ENCODE data around the gene MPV17L.
A peak's percentile ranks its signal among the peaks of the same experiment; 100 is the strongest.

- TF ChIP-seq CTCF (IDR thresholded peaks at IDR 0.05) (peak; percentile 43 to 70 (median 62)), POLR2A (IDR thresholded peaks at IDR 0.05) (no peak)
Measured at GRCh38 chr16:15427648-15428239, 32.2 kb downstream of the MPV17L start.
